Measurements from ENCODE around the gene CXCR4. TPM values are rescaled to one million over a fixed set of nuclear protein-coding genes. Genes with fewer than 3 reads are reported as not detected.

CXCR4 gene
- total RNA-seq, 3 donors from 2014 or later (not counting 1 experiment from before 2014, with no cell fraction given): 582 to 848 (median 741) TPM

DNA sequence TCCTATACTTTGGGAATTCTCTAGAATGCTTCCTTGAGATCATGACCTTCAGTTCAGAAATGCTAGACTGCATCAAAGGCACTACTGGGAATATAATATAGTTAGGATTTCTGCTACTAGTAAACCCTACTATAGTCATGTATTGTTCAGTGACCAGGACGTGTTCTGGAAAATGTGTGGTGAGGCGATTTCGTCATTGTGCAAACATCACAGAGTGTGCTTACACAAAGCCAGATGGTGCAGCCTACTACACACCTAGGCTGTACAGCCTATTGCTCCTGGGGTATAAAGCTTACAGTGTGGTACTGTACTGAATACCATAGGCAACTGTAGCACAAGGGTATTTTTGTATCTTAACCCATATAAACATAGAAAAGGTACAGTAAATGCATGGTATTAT, 13.0 kb downstream of the CXCR4 start:
- Mint-ChIP-seq H3K9me3 (no peaks in the 10 kb centered on the region), H3K4me3 (no peak overlapping the region), H3K4me1 (peaks cover 0 to 5% of the 10 kb centered on the region in 2 donors), H3K27me3 (ENCODE audit: low read depth in 2 of 2) (peaks cover 0 to 4% of the 10 kb centered on the region in 2 donors), H3K36me3 (no peaks in the 10 kb centered on the region), H3K27ac (no peak overlapping the region)
- no peaks in the 10 kb centered on the region for H3K9me3 ChIP-seq (ENCODE audit: control insufficient read depth, insufficient read depth, low read length)
- no peak for ATAC-seq
- intact Hi-C loops (cut with micrococcal nuclease): no loop called here
- peaks cover 5% of the 10 kb centered on the region for H3K4me1 ChIP-seq (ENCODE audit: control insufficient read depth, insufficient read depth, low read length)
- 96% methylated on average over 3 of the region's 3 CpGs for WGBS (ENCODE audit: insufficient coverage)
- H3K36me3 ChIP-seq (ENCODE audit: control insufficient read depth, insufficient read depth, low read length): no peaks in the 10 kb centered on the region
- no peak for DNase-seq
- H3K27ac ChIP-seq (ENCODE audit: low read length): no peak overlapping the region
- TF ChIP-seq CTCF (IDR thresholded peaks at IDR 0.05): no peak
- H3K4me3 ChIP-seq (ENCODE audit: low read length): no peak overlapping the region
- no peaks in the 10 kb centered on the region for H3K27me3 ChIP-seq (ENCODE audit: control insufficient read depth, insufficient read depth, low read length)

GRCh38 chr2:136101042-136101441, 16.9 kb downstream of the CXCR4 start:
- intact Hi-C loops (cut with micrococcal nuclease): no loop called here
- Mint-ChIP-seq H3K4me3 (no peak overlapping the region), H3K4me1 (peaks cover 0 to 13% of the 10 kb centered on the region in 2 donors), H3K27ac (no peak overlapping the region), H3K36me3 (no peaks in the 10 kb centered on the region), H3K9me3 (no peaks in the 10 kb centered on the region), H3K27me3 (ENCODE audit: low read depth in 2 of 2) (peaks cover 0 to 4% of the 10 kb centered on the region in 2 donors)
- no peak overlapping the region for H3K4me3 ChIP-seq (ENCODE audit: low read length)
- no peak overlapping the region for H3K27ac ChIP-seq (ENCODE audit: low read length)
- H3K36me3 ChIP-seq (ENCODE audit: control insufficient read depth, insufficient read depth, low read length): no peaks in the 10 kb centered on the region
- H3K9me3 ChIP-seq (ENCODE audit: control insufficient read depth, insufficient read depth, low read length): no peaks in the 10 kb centered on the region
- no peaks in the 10 kb centered on the region for H3K27me3 ChIP-seq (ENCODE audit: control insufficient read depth, insufficient read depth, low read length)
- DNase-seq (no peak), ATAC-seq (no peak)
- H3K4me1 ChIP-seq (ENCODE audit: control insufficient read depth, insufficient read depth, low read length): no peaks in the 10 kb centered on the region
- 76% methylated on average over 2 of the region's 2 CpGs for WGBS (ENCODE audit: insufficient coverage)
- TF ChIP-seq CTCF (IDR thresholded peaks at IDR 0.05): no peak

DNA sequence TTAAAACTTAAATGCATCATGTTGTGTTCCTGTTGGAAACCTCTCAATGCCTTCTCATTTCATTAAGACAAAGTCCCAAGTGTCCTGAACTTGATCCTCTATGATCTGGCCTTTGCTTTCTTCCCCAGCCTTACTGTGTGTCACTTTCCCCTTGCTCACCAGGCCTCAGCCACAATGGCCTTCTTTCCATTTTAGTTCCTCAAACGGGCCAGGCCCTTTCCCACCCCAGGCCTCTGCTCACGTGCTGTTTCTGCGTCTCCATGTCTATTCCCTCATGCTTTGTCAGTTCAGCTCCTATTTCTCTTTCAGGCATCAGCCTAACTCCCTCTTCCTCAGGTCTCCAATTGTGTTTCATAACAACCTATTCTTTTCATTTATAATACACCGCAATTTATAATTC, 19.5 kb downstream of the CXCR4 start:
- Histone ChIP-seq H3K27me3 (ENCODE audit: control insufficient read depth, insufficient read depth, low read length) (no peaks in the 10 kb centered on the region), H3K27ac (ENCODE audit: low read length) (no peak overlapping the region), H3K9me3 (ENCODE audit: control insufficient read depth, insufficient read depth, low read length) (no peaks in the 10 kb centered on the region), H3K36me3 (ENCODE audit: control insufficient read depth, insufficient read depth, low read length) (no peaks in the 10 kb centered on the region), H3K4me3 (ENCODE audit: low read length) (no peak overlapping the region), H3K4me1 (ENCODE audit: control insufficient read depth, insufficient read depth, low read length) (no peaks in the 10 kb centered on the region)
- Mint-ChIP-seq H3K27ac (no peak overlapping the region), H3K4me3 (no peak overlapping the region), H3K4me1 (peaks cover 0 to 13% of the 10 kb centered on the region in 2 donors), H3K9me3 (no peaks in the 10 kb centered on the region), H3K27me3 (ENCODE audit: low read depth in 2 of 2) (peaks cover 0 to 4% of the 10 kb centered on the region in 2 donors), H3K36me3 (no peaks in the 10 kb centered on the region)
- 70% methylated on average over 3 of the region's 4 CpGs for whole genome bisulfite sequencing (ENCODE audit: insufficient coverage)
- ATAC-seq: no peak
- intact Hi-C loops (cut with micrococcal nuclease): no loop called here
- DNase-seq: no peak
- TF ChIP-seq CTCF (IDR thresholded peaks at IDR 0.05): no peak

GRCh38 chr2:136093583-136093982, 24.4 kb downstream of the CXCR4 start:
- H3K9me3 ChIP-seq (ENCODE audit: control insufficient read depth, insufficient read depth, low read length): no peaks in the 10 kb centered on the region
- TF ChIP-seq CTCF (IDR thresholded peaks at IDR 0.05): no peak
- no peak overlapping the region for H3K27ac ChIP-seq (ENCODE audit: low read length)
- Mint-ChIP-seq H3K4me1 (peaks cover 0 to 8% of the 10 kb centered on the region in 2 donors), H3K27ac (no peak overlapping the region), H3K27me3 (ENCODE audit: low read depth in 2 of 2) (peaks cover 0 to 8% of the 10 kb centered on the region in 2 donors), H3K4me3 (no peak overlapping the region), H3K9me3 (no peaks in the 10 kb centered on the region), H3K36me3 (no peaks in the 10 kb centered on the region)
- no peaks in the 10 kb centered on the region for H3K4me1 ChIP-seq (ENCODE audit: control insufficient read depth, insufficient read depth, low read length)
- no peaks in the 10 kb centered on the region for H3K36me3 ChIP-seq (ENCODE audit: control insufficient read depth, insufficient read depth, low read length)
- intact Hi-C loops (cut with micrococcal nuclease): no loop called here
- WGBS (ENCODE audit: insufficient coverage): 82% methylated on average over 2 of the region's 3 CpGs
- DNase-seq: no peak
- no peaks in the 10 kb centered on the region for H3K27me3 ChIP-seq (ENCODE audit: control insufficient read depth, insufficient read depth, low read length)
- ATAC-seq: no peak
- H3K4me3 ChIP-seq (ENCODE audit: low read length): no peak overlapping the region
